IMR-90 (cell line): ENCODE measurements around the gene EREG. TPM values are rescaled to one million over a fixed set of nuclear protein-coding genes. Genes with fewer than 3 reads are reported as not detected.

ENCODE experiments used
- ATAC-seq: fragments of 200-7000 bp; cut with Tn5 transposase; 2 replicates; pipeline ENCODE4 v1.9.1; 2020; ENCODE audit warnings: low read depth, mild to moderate bottlenecking, moderate library complexity
- BruUV-seq: library from RNA; stranded (reverse); fragments of 400-500 nt; replicated peaks from 2 replicates; lab custom pipeline; 2021; lab: Mats Ljungman, UMichigan
- CTCF ChIA-PET: fragments of 300-600 bp; formaldehyde crosslinking; extraction: SDS; loops from one replicate; lab custom pipeline; 2021; ENCODE audit warnings: antibody characterized with exemption; lab: Yijun Ruan, JAX
- POLR2A ChIA-PET: fragments of 300-600 bp; sonication (Branson Sonifier 250); formaldehyde crosslinking; loops from one replicate; lab custom pipeline; 2022; ENCODE audit warnings: antibody characterized with exemption; ENCODE audit not compliant: unreplicated experiment; lab: Charles Lee
- DNase-seq: peaks from one replicate; pipeline ENCODE4 v3.0.0; 2013
- H2AFZ ChIP-seq: replicated peaks from 2 replicates; pipeline ENCODE3; 2013; ENCODE audit warnings: low read length, mild to moderate bottlenecking; ENCODE audit not compliant: poor library complexity
- H2AK5ac ChIP-seq: 2 replicates; pipeline ENCODE4 v1.6.1; 2013; ENCODE audit warnings: low read depth, low read length, inconsistent platforms
- H2AK9ac ChIP-seq: replicated peaks from 2 replicates; pipeline ENCODE3; 2013; ENCODE audit warnings: mild to moderate bottlenecking, low read depth, low read length, moderate library complexity; ENCODE audit not compliant: poor library complexity
- H2BK120ac ChIP-seq: 2 replicates; pipeline ENCODE4 v1.6.1; 2013; ENCODE audit warnings: low read depth, low read length, inconsistent platforms
- H2BK15ac ChIP-seq: 3 replicates; pipeline ENCODE4 v1.6.1; 2013; ENCODE audit warnings: low read depth, low read length, inconsistent platforms
- H2BK20ac ChIP-seq: 2 replicates; pipeline ENCODE4 v1.6.1; 2013; ENCODE audit warnings: low read depth, mild to moderate bottlenecking, inconsistent platforms, low read length, moderate library complexity
- H2BK5ac ChIP-seq: 2 replicates; pipeline ENCODE4 v1.6.1; 2013; ENCODE audit warnings: mild to moderate bottlenecking, low read depth, low read length, inconsistent platforms; ENCODE audit not compliant: poor library complexity, severe bottlenecking
- H3K14ac ChIP-seq: replicated peaks from 2 replicates; pipeline ENCODE4 v1.6.1; 2013; ENCODE audit warnings: low read depth, low read length, inconsistent platforms
- H3K18ac ChIP-seq: 2 replicates; pipeline ENCODE4 v1.6.1; 2013; ENCODE audit warnings: low read depth, low read length, control low read depth
- H3K23ac ChIP-seq: 2 replicates; pipeline ENCODE4 v1.6.1; 2013; ENCODE audit warnings: low read depth, low read length, inconsistent platforms
- H3K27ac ChIP-seq: 2 replicates; pipeline ENCODE4 v1.5.1; 2013; ENCODE audit warnings: mild to moderate bottlenecking, control low read depth, low read length; ENCODE audit not compliant: insufficient read depth
- H3K27me3 ChIP-seq: 2 replicates; pipeline ENCODE4 v1.6.1; 2013; ENCODE audit warnings: low read length; ENCODE audit not compliant: control insufficient read depth, insufficient read depth
- H3K36me3 ChIP-seq: 2 replicates; pipeline ENCODE4 v1.6.1; 2013; ENCODE audit warnings: low read length, mixed read lengths; ENCODE audit not compliant: control insufficient read depth, insufficient read depth
- H3K4ac ChIP-seq: 2 replicates; pipeline ENCODE4 v1.6.1; 2013; ENCODE audit warnings: low read depth, low read length, inconsistent platforms
- H3K4me1 ChIP-seq: 2 replicates; pipeline ENCODE4 v1.6.1; 2013; ENCODE audit warnings: low read length, mixed read lengths; ENCODE audit not compliant: control insufficient read depth, insufficient read depth
- H3K4me2 ChIP-seq: 2 replicates; pipeline ENCODE4 v1.6.1; 2013; ENCODE audit warnings: low read depth, mild to moderate bottlenecking, control low read depth, low read length, moderate library complexity
- H3K4me3 ChIP-seq: 2 replicates; pipeline ENCODE4 v1.5.1; 2013; ENCODE audit warnings: low read depth, mild to moderate bottlenecking, control low read depth, low read length, moderate library complexity; ENCODE audit not compliant: insufficient read depth
- H3K56ac ChIP-seq: 2 replicates; pipeline ENCODE4 v1.6.1; 2013; ENCODE audit warnings: low read length, inconsistent platforms; ENCODE audit not compliant: insufficient read depth; ENCODE audit errors: extremely low read depth
- H3K79me1 ChIP-seq, 2 experiments: 2 replicates each; pipeline ENCODE4 v1.6.1; 2013; ENCODE audit warnings: low read length in 2 of 2, inconsistent platforms in 1 of 2, low read depth in 1 of 2
- H3K9ac ChIP-seq: 2 replicates; pipeline ENCODE4 v1.6.1; 2013; ENCODE audit warnings: low read depth, low read length, control low read depth
- H3K9me1 ChIP-seq: 2 replicates; pipeline ENCODE4 v1.6.1; 2013; ENCODE audit warnings: low read length, inconsistent platforms; ENCODE audit not compliant: insufficient read depth
- H3K9me3 ChIP-seq: 2 replicates; pipeline ENCODE4 v1.6.1; 2013; ENCODE audit warnings: low read length; ENCODE audit not compliant: control insufficient read depth, insufficient read depth
- H4K20me1 ChIP-seq: 2 replicates; pipeline ENCODE4 v1.6.1; 2013; ENCODE audit warnings: low read length, inconsistent platforms; ENCODE audit not compliant: insufficient read depth
- H4K5ac ChIP-seq: 2 replicates; pipeline ENCODE4 v1.6.1; 2013; ENCODE audit warnings: mild to moderate bottlenecking, low read depth, low read length, control low read depth
- H4K8ac ChIP-seq, 2 experiments: 2 replicates each; pipeline ENCODE4 v1.6.1; 2013; ENCODE audit warnings: low read depth in 2 of 2, low read length in 2 of 2, control low read depth in 1 of 2, inconsistent platforms in 1 of 2
- H4K91ac ChIP-seq: 2 replicates; pipeline ENCODE4 v1.6.1; 2013; ENCODE audit warnings: low read depth, low read length, inconsistent platforms; ENCODE audit not compliant: insufficient read depth
- BHLHE40 ChIP-seq: fragments of 150-350 bp; IDR thresholded peaks from 2 replicates; pipeline ENCODE4 v1.6.1; 2016; ENCODE audit warnings: mild to moderate bottlenecking, low read depth, low read length
- CEBPB ChIP-seq: IDR thresholded peaks from 2 replicates; pipeline ENCODE4 v1.6.1; 2012; ENCODE audit warnings: low read depth, low read length, improper control_type of control experiment
- CHD1 ChIP-seq: IDR thresholded peaks from 2 replicates; pipeline ENCODE4 v1.6.1; 2012; ENCODE audit warnings: low read depth, low read length, improper control_type of control experiment
- FOS ChIP-seq: fragments of 150-350 bp; IDR thresholded peaks from 2 replicates; pipeline ENCODE4 v1.6.1; 2016; ENCODE audit warnings: low read depth, low read length
- MAFK ChIP-seq: IDR thresholded peaks from 2 replicates; pipeline ENCODE4 v1.6.1; 2012; ENCODE audit warnings: low read depth, low read length, improper control_type of control experiment
- MAZ ChIP-seq: IDR thresholded peaks from 2 replicates; pipeline ENCODE4 v1.6.1; 2012; ENCODE audit warnings: low read depth, mild to moderate bottlenecking, low read length, improper control_type of control experiment, moderate library complexity, borderline replicate concordance
- MXI1 ChIP-seq: IDR thresholded peaks from 2 replicates; pipeline ENCODE4 v1.6.1; 2012; ENCODE audit warnings: low read depth, mild to moderate bottlenecking, low read length, moderate library complexity, borderline replicate concordance
- NFE2L2 ChIP-seq: fragments of 150-350 bp; IDR thresholded peaks from 2 replicates; pipeline ENCODE4 v1.6.1; 2016; ENCODE audit warnings: low read depth, mild to moderate bottlenecking, low read length
- POLR2A ChIP-seq: IDR thresholded peaks from 2 replicates; pipeline ENCODE4 v1.6.1; 2012; ENCODE audit warnings: mild to moderate bottlenecking, low read depth, low read length
- RAD21 ChIP-seq: IDR thresholded peaks from 2 replicates; pipeline ENCODE4 v1.6.1; 2012; ENCODE audit warnings: low read length, improper control_type of control experiment
- RCOR1 ChIP-seq: IDR thresholded peaks from 2 replicates; pipeline ENCODE4 v1.6.1; 2012; ENCODE audit warnings: mild to moderate bottlenecking, low read length, improper control_type of control experiment; ENCODE audit not compliant: insufficient replicate concordance
- RFX5 ChIP-seq: IDR thresholded peaks from 2 replicates; pipeline ENCODE4 v1.8.0; 2012; ENCODE audit warnings: low read depth, mild to moderate bottlenecking, low read length, moderate library complexity
- SMC3 ChIP-seq: fragments of 150-350 bp; IDR thresholded peaks from 2 replicates; pipeline ENCODE4 v1.6.1; 2016; ENCODE audit warnings: low read depth, mild to moderate bottlenecking, antibody characterized with exemption, low read length, moderate library complexity
- WGBS, 2 experiments: methylation state at CpG; one replicate each; pipeline versions ENCODE4 v1.1.5 to v1.1.7; 2013; ENCODE audit warnings: missing lambda C conversion rate in 2 of 2; ENCODE audit not compliant: insufficient read length in 1 of 2; ENCODE audit errors: extremely low coverage in 2 of 2; 5-methylcytosine and 5-hydroxymethylcytosine counted together
- dilution Hi-C: fragments of 300-500 bp; cut with HindIII; formaldehyde crosslinking; loops from one replicate; pipeline ENCODE4 v1.14.3; 2018; ENCODE audit warnings: low sequenced_read_pairs; ENCODE audit not compliant: unreplicated experiment
- in situ Hi-C: fragments of 300-500 bp; cut with MboI; formaldehyde crosslinking; loops from 3 replicates; pipeline ENCODE4 v1.14.3; 2019; ENCODE audit warnings: low sequenced_read_pairs, inconsistent platforms, mixed read lengths
- intact Hi-C: fragments of 100-400 bp; cut with micrococcal nuclease; formaldehyde crosslinking; loops from 2 replicates; pipeline ENCODE4 v1.10.0; 2022
- polyA plus RNA-seq, 3 experiments: library from polyadenylated mRNA; depleted of rRNA; stranded (reverse); fragments of >200 nt; gene quantifications; 2 replicates each; pipeline ENCODE4 v1.2.3, GENCODE V29; 2012; ENCODE audit warnings: low replicate concordance in 1 of 3
- total RNA-seq: library from RNA; depleted of rRNA; stranded (reverse); fragments of >200 nt; gene quantifications from 2 replicates; pipeline ENCODE4 v1.2.3, GENCODE V29; 2012
- TF ChIP-seq, protein P1 (sequence below): fragments of 150-350 bp; IDR thresholded peaks from 2 replicates; pipeline ENCODE4 v1.6.1; 2017; ENCODE audit warnings: mild to moderate bottlenecking, antibody characterized with exemption, low read length, low read depth
- TF ChIP-seq, protein P2 (sequence below): fragments of 150-350 bp; IDR thresholded peaks from 2 replicates; pipeline ENCODE4 v1.6.1; 2016; ENCODE audit warnings: low read depth, mild to moderate bottlenecking, low read length, moderate library complexity, borderline replicate concordance
- TF ChIP-seq, protein P3 (sequence below): conservative IDR thresholded peaks from 2 replicates; pipeline ENCODE4 v1.5.1; 2012; ENCODE audit warnings: mild to moderate bottlenecking, low read depth, low read length, improper control_type of control experiment

EREG gene
- total and polyA plus RNA-seq, 2 of the 4 experiments (the other 2 are of a cell fraction) = 0.26 to 0.36 TPM

DNA sequence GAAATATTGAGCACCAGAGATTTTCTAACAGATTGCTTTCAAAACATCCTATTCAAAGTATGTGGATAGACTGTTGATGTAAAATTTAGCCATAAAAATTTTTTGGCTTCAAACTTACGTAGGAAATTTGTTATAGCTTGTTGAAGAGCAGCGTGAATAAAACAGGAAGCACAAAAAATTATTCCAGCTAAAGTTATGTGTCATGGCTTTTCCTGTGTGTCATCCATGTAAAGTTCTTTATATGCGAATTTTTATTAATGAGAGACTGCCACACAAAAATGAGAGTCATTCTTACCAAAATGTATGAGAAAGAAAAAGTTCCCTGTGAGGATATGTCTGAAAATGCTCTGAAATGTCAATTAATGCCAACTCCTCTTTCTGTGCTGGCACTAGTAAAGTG is 37.2 kb upstream of the EREG start:
- Histone ChIP-seq H2BK15ac (no peak overlapping the region), H4K8ac (no peak overlapping the region), H3K18ac (no peak overlapping the region), H3K4me2 (no peak overlapping the region), H3K14ac (no peak overlapping the region), H3K23ac (no peak overlapping the region), H3K4me3 (no peak overlapping the region), H2AFZ (no peak overlapping the region), H3K27me3 (peaks cover 2% of the 10 kb centered on the region), H2AK5ac (no peak overlapping the region), H4K91ac (no peak overlapping the region), H2BK5ac (no peak overlapping the region), H2AK9ac (no peak overlapping the region), H3K27ac (no peak overlapping the region), H3K9ac (no peak overlapping the region), H2BK20ac (no peak overlapping the region), H3K4ac (no peak overlapping the region), H3K79me1 (no peaks in the 10 kb centered on the region), H2BK120ac (no peak overlapping the region), H3K56ac (no peak overlapping the region), H3K9me3 (no peaks in the 10 kb centered on the region), H3K9me1 (no peaks in the 10 kb centered on the region), H4K5ac (no peak overlapping the region), H4K20me1 (no peaks in the 10 kb centered on the region), H3K4me1 (no peaks in the 10 kb centered on the region), H3K36me3 (no peaks in the 10 kb centered on the region)
- dilution Hi-C loops = no loop called here
- intact Hi-C loops = no loop called here
- WGBS, 2 experiments = no CpG with 5 or more reads among the region's 3 CpGs
- CTCF ChIA-PET = interaction anchor here (0.7 to 1.0 kb wide), 3 partner anchors 38 to 348 kb away, joined by 3 to 7 read pairs (median 3); no protein-coding TSS in a partner anchor
- ATAC-seq (no peak), DNase-seq (peak; percentile 29)
- POLR2A ChIA-PET = no interaction called here
- in situ Hi-C loops = loop anchor here (25.0 kb wide), 1 partner anchor 1160 kb away; no protein-coding TSS in a partner anchor
- no TSS peak for BruUV-seq
- TF ChIP-seq NFE2L2 = no peak
- TF ChIP-seq, protein P1, sequence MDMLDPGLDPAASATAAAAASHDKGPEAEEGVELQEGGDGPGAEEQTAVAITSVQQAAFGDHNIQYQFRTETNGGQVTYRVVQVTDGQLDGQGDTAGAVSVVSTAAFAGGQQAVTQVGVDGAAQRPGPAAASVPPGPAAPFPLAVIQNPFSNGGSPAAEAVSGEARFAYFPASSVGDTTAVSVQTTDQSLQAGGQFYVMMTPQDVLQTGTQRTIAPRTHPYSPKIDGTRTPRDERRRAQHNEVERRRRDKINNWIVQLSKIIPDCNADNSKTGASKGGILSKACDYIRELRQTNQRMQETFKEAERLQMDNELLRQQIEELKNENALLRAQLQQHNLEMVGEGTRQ = no peak
- TF ChIP-seq RCOR1 = no peak
- no peak for TF ChIP-seq MXI1
- no peak for TF ChIP-seq BHLHE40
- no peak for TF ChIP-seq MAZ
- TF ChIP-seq CHD1 = no peak
- no peak for TF ChIP-seq RFX5
- TF ChIP-seq, protein P2, sequence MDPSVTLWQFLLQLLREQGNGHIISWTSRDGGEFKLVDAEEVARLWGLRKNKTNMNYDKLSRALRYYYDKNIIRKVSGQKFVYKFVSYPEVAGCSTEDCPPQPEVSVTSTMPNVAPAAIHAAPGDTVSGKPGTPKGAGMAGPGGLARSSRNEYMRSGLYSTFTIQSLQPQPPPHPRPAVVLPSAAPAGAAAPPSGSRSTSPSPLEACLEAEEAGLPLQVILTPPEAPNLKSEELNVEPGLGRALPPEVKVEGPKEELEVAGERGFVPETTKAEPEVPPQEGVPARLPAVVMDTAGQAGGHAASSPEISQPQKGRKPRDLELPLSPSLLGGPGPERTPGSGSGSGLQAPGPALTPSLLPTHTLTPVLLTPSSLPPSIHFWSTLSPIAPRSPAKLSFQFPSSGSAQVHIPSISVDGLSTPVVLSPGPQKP = no peak
- TF ChIP-seq RAD21 = no peak
- TF ChIP-seq SMC3 = no peak
- TF ChIP-seq, protein P3, sequence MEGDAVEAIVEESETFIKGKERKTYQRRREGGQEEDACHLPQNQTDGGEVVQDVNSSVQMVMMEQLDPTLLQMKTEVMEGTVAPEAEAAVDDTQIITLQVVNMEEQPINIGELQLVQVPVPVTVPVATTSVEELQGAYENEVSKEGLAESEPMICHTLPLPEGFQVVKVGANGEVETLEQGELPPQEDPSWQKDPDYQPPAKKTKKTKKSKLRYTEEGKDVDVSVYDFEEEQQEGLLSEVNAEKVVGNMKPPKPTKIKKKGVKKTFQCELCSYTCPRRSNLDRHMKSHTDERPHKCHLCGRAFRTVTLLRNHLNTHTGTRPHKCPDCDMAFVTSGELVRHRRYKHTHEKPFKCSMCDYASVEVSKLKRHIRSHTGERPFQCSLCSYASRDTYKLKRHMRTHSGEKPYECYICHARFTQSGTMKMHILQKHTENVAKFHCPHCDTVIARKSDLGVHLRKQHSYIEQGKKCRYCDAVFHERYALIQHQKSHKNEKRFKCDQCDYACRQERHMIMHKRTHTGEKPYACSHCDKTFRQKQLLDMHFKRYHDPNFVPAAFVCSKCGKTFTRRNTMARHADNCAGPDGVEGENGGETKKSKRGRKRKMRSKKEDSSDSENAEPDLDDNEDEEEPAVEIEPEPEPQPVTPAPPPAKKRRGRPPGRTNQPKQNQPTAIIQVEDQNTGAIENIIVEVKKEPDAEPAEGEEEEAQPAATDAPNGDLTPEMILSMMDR = no peak
- no peak for TF ChIP-seq POLR2A
- no peak for TF ChIP-seq CEBPB
- no peak for TF ChIP-seq MAFK
- no peak for TF ChIP-seq FOS
